ENCODE data around the gene C19orf12. TPM values are rescaled to one million over a fixed set of nuclear protein-coding genes. Genes with fewer than 3 reads are reported as not detected.

Gene C19orf12
- total RNA-seq, 1 experiment from 2014 or later = 10.0 TPM

- POLR2A ChIA-PET = no interaction called here
- Histone ChIP-seq H3K4me2 (ENCODE audit: low read length) (no peak overlapping the region), H3K27ac (ENCODE audit: low read depth, low read length) (no peak overlapping the region), H3K9me3 (ENCODE audit: control insufficient read depth in 1 of 2, insufficient read depth in 1 of 2, low read depth in 1 of 2, low read length in 2 of 2) (no peaks in the 10 kb centered on the region), H3K4me1 (ENCODE audit: control insufficient read depth in 1 of 2, insufficient read depth in 2 of 2, low read length in 2 of 2) (no peaks in the 10 kb centered on the region), H3K27me3 (ENCODE audit: insufficient read depth, low read length) (no peaks in the 10 kb centered on the region), H2AFZ (ENCODE audit: low read depth, low read length, poor library complexity, severe bottlenecking) (no peak overlapping the region), H3K79me2 (ENCODE audit: insufficient read depth, low read length) (no peaks in the 10 kb centered on the region), H3K36me3 (ENCODE audit: control insufficient read depth in 1 of 2, insufficient read depth in 2 of 2, low read length in 2 of 2) (no peaks in the 10 kb centered on the region), H3K4me3 (replicated peaks in 1 of 2; ENCODE audit: low read depth in 1 of 2, low read length in 2 of 2) (no peak overlapping the region), H3K9ac (ENCODE audit: low read length) (no peak overlapping the region), H3K9me2 (ENCODE audit: insufficient read depth) (no peaks in the 10 kb centered on the region), H4K20me1 (ENCODE audit: insufficient read depth) (no peaks in the 10 kb centered on the region)
- no peak for DNase-seq (ENCODE audit: low read depth, low spot score)
- CTCF ChIA-PET = no interaction called here
- RAD21 ChIA-PET (ENCODE audit: low non-redundant PET in 1 of 2, low total read pairs in 2 of 2, uncharacterized antibody in 2 of 2, unreplicated experiment in 2 of 2) = no interaction called here
- no peak for ATAC-seq
- no TSS peak for BruUV-seq (replicated peaks)
- no peak for TF ChIP-seq ZFX (IDR thresholded peaks at IDR 0.05)
- TF ChIP-seq JUND (IDR thresholded peaks at IDR 0.05) = no peak
- no peak for TF ChIP-seq SP1 (IDR thresholded peaks at IDR 0.05; ENCODE audit: low read depth)
- TF ChIP-seq EZH2 (IDR thresholded peaks at IDR 0.05) = no peak
- TF ChIP-seq RAD21 (IDR thresholded peaks at IDR 0.05; ENCODE audit: low read depth) = no peak
- no peak for TF ChIP-seq MAX (IDR thresholded peaks at IDR 0.05)
- no peak for TF ChIP-seq ZNF274 (IDR thresholded peaks at IDR 0.05; ENCODE audit: low read depth, low read length)
- TF ChIP-seq SRF (IDR thresholded peaks at IDR 0.05; ENCODE audit: low read depth) = no peak
- TF ChIP-seq, protein P1, sequence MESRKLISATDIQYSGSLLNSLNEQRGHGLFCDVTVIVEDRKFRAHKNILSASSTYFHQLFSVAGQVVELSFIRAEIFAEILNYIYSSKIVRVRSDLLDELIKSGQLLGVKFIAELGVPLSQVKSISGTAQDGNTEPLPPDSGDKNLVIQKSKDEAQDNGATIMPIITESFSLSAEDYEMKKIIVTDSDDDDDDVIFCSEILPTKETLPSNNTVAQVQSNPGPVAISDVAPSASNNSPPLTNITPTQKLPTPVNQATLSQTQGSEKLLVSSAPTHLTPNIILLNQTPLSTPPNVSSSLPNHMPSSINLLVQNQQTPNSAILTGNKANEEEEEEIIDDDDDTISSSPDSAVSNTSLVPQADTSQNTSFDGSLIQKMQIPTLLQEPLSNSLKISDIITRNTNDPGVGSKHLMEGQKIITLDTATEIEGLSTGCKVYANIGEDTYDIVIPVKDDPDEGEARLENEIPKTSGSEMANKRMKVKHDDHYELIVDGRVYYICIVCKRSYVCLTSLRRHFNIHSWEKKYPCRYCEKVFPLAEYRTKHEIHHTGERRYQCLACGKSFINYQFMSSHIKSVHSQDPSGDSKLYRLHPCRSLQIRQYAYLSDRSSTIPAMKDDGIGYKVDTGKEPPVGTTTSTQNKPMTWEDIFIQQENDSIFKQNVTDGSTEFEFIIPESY (IDR thresholded peaks at IDR 0.05; ENCODE audit: extremely low read depth, insufficient replicate concordance, low read length) = no peak
- TF ChIP-seq TCF7L2 (IDR thresholded peaks at IDR 0.05; ENCODE audit: borderline replicate concordance, extremely low read depth, insufficient read depth, insufficient read length) = no peak
- no peak for TF ChIP-seq SIN3A (IDR thresholded peaks at IDR 0.05; ENCODE audit: low read depth)
- TF ChIP-seq POLR2AphosphoS5 (IDR thresholded peaks at IDR 0.05; ENCODE audit: low read depth, low read length) = no peak
- no peak for TF ChIP-seq CEBPB (IDR thresholded peaks at IDR 0.05; ENCODE audit: low read depth)
- TF ChIP-seq REST (IDR thresholded peaks at IDR 0.05; ENCODE audit: low read depth) = no peak
- TF ChIP-seq YY1 (IDR thresholded peaks at IDR 0.05; ENCODE audit: extremely low read depth, insufficient replicate concordance, low read depth, low read length) = no peak
- no peak for TF ChIP-seq CTCF (IDR thresholded peaks at IDR 0.05 in 2 of 3, conservative IDR thresholded peaks at IDR 0.05 in 1 of 3; ENCODE audit: borderline replicate concordance in 1 of 3, insufficient read depth in 1 of 3, low read depth in 2 of 3, low read length in 2 of 3)
- no peak for TF ChIP-seq EZH2phosphoT487 (IDR thresholded peaks at IDR 0.05; ENCODE audit: borderline replicate concordance)
- intact Hi-C loops (cut with micrococcal nuclease) = no loop called here
Measured at GRCh38 chr19:29651622-29652394, 63.3 kb downstream of the C19orf12 start.

Data from HCT116 (cell line).